MM.1S (cell line): Measurements from ENCODE around the gene RAB1B.

ENCODE experiments used
- DNase-seq: peaks from one replicate; pipeline ENCODE4 v3.0.0-alpha.2; 2015
- H2AFZ ChIP-seq: fragments of 300-600 bp; sonication (generic); 2 replicates; pipeline ENCODE4 v1.6.0; 2016; ENCODE audit warnings: antibody characterized with exemption, low read length
- H3F3A ChIP-seq: fragments of 300-600 bp; sonication (generic); 2 replicates; pipeline ENCODE4 v1.6.1; 2016; ENCODE audit warnings: mild to moderate bottlenecking, antibody characterized with exemption, low read length, moderate library complexity, mixed read lengths; ENCODE audit not compliant: insufficient read depth
- H3K27ac ChIP-seq: fragments of 300-600 bp; sonication (generic); 2 replicates; pipeline ENCODE4 v1.5.1; 2016; ENCODE audit warnings: mild to moderate bottlenecking, low read length
- H3K27me3 ChIP-seq: fragments of 300-600 bp; sonication (generic); replicated peaks from 2 replicates; pipeline ENCODE4 v1.6.0; 2016; ENCODE audit warnings: low read length; ENCODE audit not compliant: insufficient read depth
- H3K36me3 ChIP-seq: fragments of 300-600 bp; sonication (generic); replicated peaks from 2 replicates; pipeline ENCODE4 v1.6.1; 2016; ENCODE audit warnings: mild to moderate bottlenecking, low read length, mixed read lengths; ENCODE audit not compliant: insufficient read depth
- H3K4me1 ChIP-seq: fragments of 300-600 bp; sonication (generic); 2 replicates; pipeline ENCODE4 v1.6.1; 2016; ENCODE audit warnings: low read length, mixed read lengths
- H3K4me2 ChIP-seq: fragments of 300-600 bp; sonication (generic); 2 replicates; pipeline ENCODE4 v1.6.0; 2016; ENCODE audit warnings: low read depth, low read length
- H3K4me3 ChIP-seq: fragments of 300-600 bp; sonication (generic); 2 replicates; pipeline ENCODE4 v1.5.1; 2016; ENCODE audit warnings: low read length, mixed read lengths
- H3K79me2 ChIP-seq: fragments of 300-600 bp; sonication (generic); 2 replicates; pipeline ENCODE4 v1.6.1; 2016; ENCODE audit warnings: mixed run types, low read length, mixed read lengths
- H3K9ac ChIP-seq: fragments of 300-600 bp; sonication (generic); 2 replicates; pipeline ENCODE4 v1.6.1; 2016; ENCODE audit warnings: low read length, mixed read lengths
- H3K9me2 ChIP-seq: fragments of 300-600 bp; sonication (generic); replicated peaks from 2 replicates; pipeline ENCODE4 v1.6.1; 2016; ENCODE audit warnings: mild to moderate bottlenecking, low read length, mixed read lengths; ENCODE audit not compliant: insufficient read depth
- H3K9me3 ChIP-seq: fragments of 300-600 bp; sonication (generic); replicated peaks from 2 replicates; pipeline ENCODE4 v1.6.1; 2016; ENCODE audit warnings: mild to moderate bottlenecking, low read length, mixed read lengths; ENCODE audit not compliant: insufficient read depth
- H4K20me1 ChIP-seq: fragments of 300-600 bp; sonication (generic); 2 replicates; pipeline ENCODE4 v1.6.1; 2016; ENCODE audit warnings: mild to moderate bottlenecking, low read length, moderate library complexity, mixed read lengths; ENCODE audit not compliant: insufficient read depth
- EZH2 ChIP-seq: fragments of 300-600 bp; sonication (generic); optimal IDR thresholded peaks from 2 replicates; pipeline ENCODE3; 2017; ENCODE audit warnings: low read depth, mild to moderate bottlenecking, antibody characterized with exemption, low read length, mixed read lengths
- EZH2phosphoT487 ChIP-seq: fragments of 300-600 bp; sonication (generic); IDR thresholded peaks from 2 replicates; pipeline ENCODE4 v1.6.1; 2018; ENCODE audit warnings: antibody characterized with exemption, low read length
- TF ChIP-seq, protein P1 (sequence below): fragments of 300-600 bp; sonication (generic); IDR thresholded peaks from 2 replicates; pipeline ENCODE4 v1.5.1; 2016; ENCODE audit warnings: antibody characterized with exemption, low read length, mixed read lengths

RAB1B gene

DNA sequence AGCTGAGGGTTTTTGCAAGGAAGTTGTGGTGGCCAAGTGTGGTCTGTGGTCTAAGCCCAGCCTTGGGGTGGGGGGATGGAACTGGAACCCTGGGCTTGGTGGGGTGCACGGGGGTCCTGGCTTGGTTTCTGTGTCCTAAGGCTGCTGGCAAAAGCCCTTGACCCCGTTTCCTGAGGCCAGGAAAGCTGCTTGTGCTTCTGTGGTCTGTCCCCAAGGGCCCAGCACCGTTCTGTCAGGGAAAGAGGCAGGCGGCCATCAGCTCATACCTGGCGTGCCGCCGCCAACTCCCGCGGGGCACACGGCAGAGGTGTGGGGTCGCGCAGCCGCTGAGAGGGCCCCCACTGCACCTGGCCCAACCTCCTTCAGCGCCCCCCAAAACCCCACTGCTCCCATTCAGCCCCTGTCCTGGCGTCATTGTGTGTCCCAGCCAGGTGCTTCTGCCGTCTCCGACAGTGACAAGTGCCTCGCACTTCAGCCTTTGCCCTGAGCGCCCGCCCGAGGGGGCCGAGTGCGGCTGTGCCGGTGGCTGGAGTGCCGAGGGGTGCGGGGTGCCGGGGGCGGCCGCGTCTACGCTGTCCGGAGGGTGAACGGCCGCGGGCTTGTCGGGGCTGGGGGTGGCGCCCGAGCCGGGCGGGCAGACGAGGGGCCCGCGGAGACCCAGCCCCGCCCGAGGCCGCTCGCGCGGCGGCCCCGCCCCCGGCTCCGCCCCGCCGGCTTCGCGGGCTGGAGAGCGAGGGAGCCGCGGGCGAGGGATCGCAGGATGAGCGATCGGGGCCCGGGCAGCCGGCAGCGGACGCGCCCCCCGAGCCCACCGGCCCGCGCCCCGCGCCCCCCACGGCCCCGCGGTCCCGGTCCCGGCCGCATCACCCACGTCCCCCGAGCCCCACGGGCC lies 9.3 kb downstream of the RAB1B start, which contains the start of gene CNIH2:
Gene CNIH2, plus strand, starts transcription at position 705 of the 892 bp plus-strand sequence. CDS start 282 bp downstream, outside the sequence.
- H4K20me1 ChIP-seq, result no peaks in the 10 kb centered on the region
- H3K4me2 ChIP-seq, result peak within 1 kb of the TSS; percentile 73; the same call in 1 of the 2 replicates
- peak within 1 kb of the TSS; percentile 37; the same call in 1 of the 2 replicates for H3K4me3 ChIP-seq
- no peaks in the 10 kb centered on the region for H3K79me2 ChIP-seq
- H3F3A ChIP-seq, result 0 out of 2 replicates have a peak, but pooled peaks cover 2% of the 10 kb centered on the region
- no peaks in the 10 kb centered on the region for H3K9me2 ChIP-seq
- H3K36me3 ChIP-seq, result no peaks in the 10 kb centered on the region
- peak; percentile 38 for DNase-seq
- H3K9ac ChIP-seq, result no peak within 1 kb of the TSS; the same call in 1 of the 2 replicates
- no peak within 1 kb of the TSS for H2AFZ ChIP-seq
- no peak for TF ChIP-seq EZH2phosphoT487
- TF ChIP-seq EZH2, result no peak
- TF ChIP-seq, protein P1, sequence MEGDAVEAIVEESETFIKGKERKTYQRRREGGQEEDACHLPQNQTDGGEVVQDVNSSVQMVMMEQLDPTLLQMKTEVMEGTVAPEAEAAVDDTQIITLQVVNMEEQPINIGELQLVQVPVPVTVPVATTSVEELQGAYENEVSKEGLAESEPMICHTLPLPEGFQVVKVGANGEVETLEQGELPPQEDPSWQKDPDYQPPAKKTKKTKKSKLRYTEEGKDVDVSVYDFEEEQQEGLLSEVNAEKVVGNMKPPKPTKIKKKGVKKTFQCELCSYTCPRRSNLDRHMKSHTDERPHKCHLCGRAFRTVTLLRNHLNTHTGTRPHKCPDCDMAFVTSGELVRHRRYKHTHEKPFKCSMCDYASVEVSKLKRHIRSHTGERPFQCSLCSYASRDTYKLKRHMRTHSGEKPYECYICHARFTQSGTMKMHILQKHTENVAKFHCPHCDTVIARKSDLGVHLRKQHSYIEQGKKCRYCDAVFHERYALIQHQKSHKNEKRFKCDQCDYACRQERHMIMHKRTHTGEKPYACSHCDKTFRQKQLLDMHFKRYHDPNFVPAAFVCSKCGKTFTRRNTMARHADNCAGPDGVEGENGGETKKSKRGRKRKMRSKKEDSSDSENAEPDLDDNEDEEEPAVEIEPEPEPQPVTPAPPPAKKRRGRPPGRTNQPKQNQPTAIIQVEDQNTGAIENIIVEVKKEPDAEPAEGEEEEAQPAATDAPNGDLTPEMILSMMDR, result no peak
- H3K27ac ChIP-seq, result no peak within 1 kb of the TSS
- H3K4me1 ChIP-seq, result peaks cover 5% of the 10 kb centered on the region
- no peaks in the 10 kb centered on the region for H3K9me3 ChIP-seq
- H3K27me3 ChIP-seq, result no peaks in the 10 kb centered on the region; the same call in 1 of the 2 replicates

DNA sequence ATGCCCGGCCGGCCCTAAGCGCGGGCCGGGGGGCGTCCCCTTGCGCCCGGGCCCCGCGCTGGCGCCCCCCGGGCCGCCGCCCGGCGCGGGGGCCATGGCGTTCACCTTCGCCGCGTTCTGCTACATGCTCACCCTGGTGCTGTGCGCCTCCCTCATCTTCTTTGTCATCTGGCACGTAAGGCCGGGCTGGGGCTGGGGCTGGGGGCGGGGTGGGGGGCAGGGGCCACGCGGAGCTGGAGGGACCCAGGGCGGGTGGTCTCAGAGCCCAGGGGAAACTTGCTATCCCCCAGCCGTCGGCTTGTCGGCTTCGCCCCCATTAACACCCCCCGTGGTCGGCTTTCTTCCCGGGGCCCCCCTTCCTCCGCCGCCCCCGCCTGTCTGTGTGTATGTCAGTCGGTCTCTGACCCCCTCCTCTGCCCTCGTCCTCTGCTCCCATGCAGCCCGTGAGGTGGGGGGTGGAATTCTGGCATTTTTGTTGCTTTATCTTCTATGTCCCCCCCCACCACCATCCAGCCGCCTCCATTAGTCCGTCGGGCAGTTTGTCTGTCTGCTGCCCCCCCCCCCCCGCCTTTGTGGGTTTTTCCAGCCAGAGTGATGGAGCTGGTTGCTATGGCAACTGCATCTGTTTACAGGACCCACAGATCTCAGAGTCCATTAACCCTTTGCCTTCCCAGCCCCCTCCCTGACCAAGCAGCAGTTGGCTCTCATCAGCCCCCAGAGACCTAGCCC lies 10.1 kb downstream of the RAB1B start:
- Histone ChIP-seq H3K36me3 (no peaks in the 10 kb centered on the region), H3F3A (0 out of 2 replicates have a peak, but pooled peaks cover 1% of the 10 kb centered on the region), H2AFZ (no peak overlapping the region), H3K27ac (no peak overlapping the region), H3K4me1 (peaks cover 8% of the 10 kb centered on the region), H3K9ac (no peak overlapping the region), H3K9me2 (no peaks in the 10 kb centered on the region), H3K4me3 (no peak overlapping the region), H3K79me2 (no peaks in the 10 kb centered on the region), H4K20me1 (no peaks in the 10 kb centered on the region), H3K27me3 (no peaks in the 10 kb centered on the region; the same call in 1 of the 2 replicates), H3K4me2 (no peak overlapping the region), H3K9me3 (no peaks in the 10 kb centered on the region)
- TF ChIP-seq, protein P1, result no peak
- TF ChIP-seq EZH2 (no peak), EZH2phosphoT487 (no peak)
- no peak for DNase-seq

GRCh38 chr11:66279092-66279734 lies 10.8 kb downstream of the RAB1B start:
- no peak overlapping the region for H3K4me2 ChIP-seq
- H3K36me3 ChIP-seq, result no peaks in the 10 kb centered on the region
- TF ChIP-seq, protein P1, result no peak
- TF ChIP-seq EZH2 (no peak), EZH2phosphoT487 (no peak)
- no peaks in the 10 kb centered on the region for H4K20me1 ChIP-seq
- no peak overlapping the region for H3K9ac ChIP-seq
- no peaks in the 10 kb centered on the region for H3K9me2 ChIP-seq
- H3K27me3 ChIP-seq, result no peaks in the 10 kb centered on the region; the same call in 1 of the 2 replicates
- H3K79me2 ChIP-seq, result no peaks in the 10 kb centered on the region
- H3K9me3 ChIP-seq, result no peaks in the 10 kb centered on the region
- no peak for DNase-seq
- no peaks in the 10 kb centered on the region for H3F3A ChIP-seq
- no peak overlapping the region for H3K4me3 ChIP-seq
- H3K4me1 ChIP-seq, result peaks cover 8% of the 10 kb centered on the region
- H3K27ac ChIP-seq, result no peak overlapping the region
- H2AFZ ChIP-seq, result no peak overlapping the region
